HG03354 (cell line): ENCODE measurements around the gene CHRNA4.
"Not testable (repeated sequence)": the region's sequence is repeated elsewhere in the genome, so short reads cannot be mapped to it uniquely, and the experiment has no call there.

ENCODE experiments used
- ATAC-seq: cut with Tn5 transposase; IDR thresholded peaks from one replicate; pipeline ENCODE4 v1.9.1; 2021; ENCODE audit warnings: mild to moderate bottlenecking; ENCODE audit not compliant: unreplicated experiment, poor library complexity, severe bottlenecking

The CHRNA4 gene

GRCh38 chr20:63314015-63314471 is 47.1 kb downstream of the CHRNA4 start:
- no peak for ATAC-seq

- no peak for ATAC-seq
These were observed 47.7 kb downstream of the CHRNA4 start for GRCh38 chr20:63313349-63314014.

DNA sequence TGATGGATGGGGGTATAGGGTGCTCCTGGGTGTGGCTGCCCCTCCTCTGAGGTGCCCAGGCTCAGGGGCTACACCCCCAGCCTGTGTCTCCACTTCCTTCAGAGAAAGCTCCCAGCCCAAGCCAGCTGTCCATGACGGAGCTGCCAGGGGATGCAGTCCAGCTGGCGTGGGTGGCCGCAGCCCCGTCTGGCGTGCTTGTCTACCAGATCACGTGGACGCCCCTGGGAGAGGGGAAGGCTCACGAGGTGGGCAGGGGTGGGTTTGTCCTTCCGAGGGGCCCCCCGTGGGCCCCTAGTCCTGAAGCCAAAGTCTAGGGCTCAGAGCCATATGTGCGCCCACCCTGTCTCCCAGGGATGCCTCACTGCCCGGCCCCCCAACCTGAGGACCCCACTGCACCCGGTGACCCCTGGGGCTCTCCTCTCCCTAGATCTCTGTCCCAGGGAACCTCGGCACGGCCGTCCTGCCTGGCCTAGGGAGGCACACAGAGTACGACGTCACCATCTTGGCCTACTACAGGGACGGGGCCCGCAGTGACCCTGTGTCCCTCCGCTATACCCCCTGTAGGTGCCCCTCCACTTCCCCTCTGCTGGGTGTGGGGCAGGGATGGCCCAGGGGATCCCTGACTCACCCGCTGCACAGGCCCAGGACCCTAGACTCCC is 48.3 kb downstream of the CHRNA4 start:
- ATAC-seq: no peak

DNA sequence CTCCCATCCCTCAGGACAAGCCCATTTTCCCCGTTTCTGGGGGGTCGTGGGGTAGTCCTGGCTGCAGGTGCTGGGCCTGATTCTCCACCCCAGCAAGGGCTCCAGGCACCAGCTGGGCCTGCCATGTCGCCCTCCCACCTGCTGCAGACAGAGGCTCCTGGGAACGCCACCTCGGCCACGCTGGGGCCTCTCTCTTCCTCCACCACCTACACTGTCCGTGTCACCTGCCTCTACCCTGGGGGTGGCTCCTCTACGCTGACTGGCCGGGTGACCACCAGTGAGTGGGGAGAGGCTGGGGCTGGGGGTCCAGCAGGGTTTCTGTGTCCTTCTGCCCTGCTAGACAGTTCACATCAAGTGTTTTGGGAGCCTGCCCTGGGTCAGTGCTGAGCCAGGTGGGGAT is 48.9 kb downstream of the CHRNA4 start:
- ATAC-seq: no peak

GRCh38 chr20:63311833-63312243 is 49.3 kb downstream of the CHRNA4 start:
- ATAC-seq: no peak

DNA sequence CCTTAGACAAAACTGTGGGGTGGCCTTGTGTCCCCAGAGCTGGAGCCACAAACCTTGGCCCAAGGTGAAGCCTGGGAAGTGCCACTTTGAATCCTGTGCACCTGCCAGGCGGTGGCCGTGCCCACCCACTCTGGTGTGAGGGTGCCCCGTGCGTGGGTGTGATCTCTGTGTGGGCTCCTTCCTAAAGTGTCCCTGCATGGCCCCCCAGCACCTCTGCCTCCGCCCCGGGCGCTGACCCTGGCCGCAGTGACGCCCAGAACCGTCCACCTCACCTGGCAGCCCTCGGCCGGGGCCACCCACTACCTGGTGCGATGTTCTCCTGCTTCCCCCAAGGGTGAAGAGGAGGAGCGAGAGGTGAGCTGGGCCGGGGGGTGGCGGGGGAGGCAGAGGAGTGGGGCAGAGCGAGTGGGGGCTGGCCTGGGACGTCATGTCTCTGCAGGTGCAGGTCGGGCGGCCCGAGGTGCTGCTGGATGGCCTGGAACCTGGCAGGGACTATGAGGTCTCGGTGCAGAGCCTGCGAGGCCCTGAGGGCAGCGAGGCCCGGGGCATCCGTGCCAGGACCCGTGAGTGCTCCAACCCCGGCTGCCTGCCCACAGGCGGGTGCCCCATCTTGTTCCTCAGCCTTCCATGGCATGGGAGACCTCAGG is 49.8 kb downstream of the CHRNA4 start:
- ATAC-seq: no peak

GRCh38 chr20:63310265-63310991 is 50.7 kb downstream of the CHRNA4 start:
- ATAC-seq: no peak

GRCh38 chr20:63309261-63310071 is 51.7 kb downstream of the CHRNA4 start:
- no peak for ATAC-seq

DNA sequence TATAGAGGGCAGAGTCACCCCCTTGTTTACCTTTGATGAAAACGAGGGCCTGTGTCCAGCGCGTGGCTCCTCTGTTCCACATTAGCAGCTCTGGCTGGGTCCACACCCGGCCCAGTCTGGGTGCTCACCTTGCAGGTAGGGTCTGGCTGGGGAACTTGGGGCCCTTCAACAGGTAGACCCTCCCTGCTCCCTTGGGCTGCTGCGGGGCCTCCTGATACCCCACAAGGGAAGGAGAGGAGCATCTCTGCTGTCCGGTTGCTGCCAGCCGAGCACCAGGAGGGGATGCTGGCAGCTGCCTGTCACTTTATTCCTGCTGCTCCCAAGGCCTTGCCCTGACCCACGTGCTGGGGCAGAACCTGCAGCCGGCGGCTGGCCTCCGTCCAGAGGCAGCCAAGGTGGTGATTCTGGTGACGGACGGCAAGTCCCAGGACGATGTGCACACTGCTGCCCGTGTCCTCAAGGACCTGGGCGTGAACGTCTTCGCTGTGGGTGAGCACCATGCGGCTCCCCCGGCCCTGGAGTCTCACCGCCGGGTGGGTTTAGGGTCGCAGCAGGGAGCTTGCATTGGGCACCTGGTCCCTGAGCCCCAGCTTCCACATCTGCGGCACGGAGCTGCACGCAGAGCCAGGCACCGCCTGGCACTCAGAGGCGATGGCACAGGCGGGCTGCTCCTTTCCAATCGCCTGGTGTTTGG is 52.8 kb downstream of the CHRNA4 start:
- ATAC-seq: no peak

- no peak for ATAC-seq
These were observed 53.5 kb downstream of the CHRNA4 start for GRCh38 chr20:63307538-63308217.

GRCh38 chr20:63306673-63307537 is 54.2 kb downstream of the CHRNA4 start:
- no peak for ATAC-seq

GRCh38 chr20:63305933-63306672 is 55.0 kb downstream of the CHRNA4 start:
- not testable (repeated sequence) for ATAC-seq

DNA sequence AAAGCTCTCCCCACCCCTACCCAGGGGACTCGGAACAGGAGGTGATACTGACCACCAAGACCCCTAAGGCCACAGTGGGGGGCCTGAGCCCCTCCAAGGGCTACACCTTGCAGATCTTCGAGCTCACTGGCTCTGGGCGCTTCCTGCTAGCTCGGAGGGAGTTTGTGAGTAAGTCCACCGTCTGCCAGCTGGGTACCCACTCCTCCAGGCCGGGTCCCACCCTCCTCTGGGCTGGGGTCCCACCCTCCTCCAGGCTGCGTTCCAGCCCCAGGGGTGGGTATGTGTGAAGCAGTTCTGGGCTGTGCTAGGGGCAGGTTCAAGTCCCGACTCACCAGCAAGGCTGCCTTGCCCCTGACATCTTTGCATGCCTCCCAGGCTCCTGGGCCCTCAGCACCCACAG is 55.8 kb downstream of the CHRNA4 start:
- no peak for ATAC-seq

DNA sequence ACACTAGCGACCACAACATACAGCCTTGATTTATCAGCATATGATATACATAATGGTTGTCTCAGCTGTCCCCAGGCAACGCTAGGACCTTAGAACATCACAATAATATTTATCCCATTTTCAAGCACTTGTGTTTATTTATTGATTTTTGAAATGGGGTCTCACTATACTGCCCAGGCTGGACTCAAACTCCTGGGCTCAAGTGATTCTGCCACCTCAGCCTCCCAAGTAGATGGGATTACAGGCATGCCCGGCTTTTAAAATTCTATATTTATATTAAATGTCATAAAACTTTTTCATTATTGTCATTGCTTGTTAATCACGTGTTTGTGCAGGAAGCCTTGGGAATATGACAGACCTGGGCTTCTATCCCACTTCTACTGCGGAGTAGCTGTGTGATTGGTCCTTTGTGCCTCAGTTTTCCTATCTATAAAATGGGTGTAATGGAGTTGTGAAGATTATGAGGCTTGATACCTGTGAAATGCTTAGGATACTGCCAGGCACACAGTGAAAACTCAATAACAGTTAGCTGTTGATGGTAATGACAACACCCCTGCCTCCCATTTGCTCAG is 58.0 kb downstream of the CHRNA4 start:
- ATAC-seq: no peak

GRCh38 chr20:63301671-63302070 is 59.5 kb downstream of the CHRNA4 start:
- no peak for ATAC-seq

GRCh38 chr20:63298731-63299312 is 62.3 kb downstream of the CHRNA4 start:
- no peak for ATAC-seq
